ENCODE data around the gene MC1R.

The MC1R gene

GRCh38 chr16:89917773-89918452 lies 749 bp upstream of the MC1R start:
- Histone ChIP-seq H3K27ac (no peak overlapping the region), H3K27me3 (ENCODE audit: control insufficient read depth, insufficient read depth, low read length) (no peaks in the 10 kb centered on the region), H3K9ac (no peak overlapping the region), H3K36me3 (ENCODE audit: control insufficient read depth, insufficient read depth, low read length) (no peaks in the 10 kb centered on the region), H3K4me3 (ENCODE audit: low read depth, low read length) (no peak overlapping the region), H3K79me2 (no peaks in the 10 kb centered on the region), H3K9me3 (ENCODE audit: control insufficient read depth, low read length) (no peaks in the 10 kb centered on the region), H3K4me1 (peaks cover 8% of the 10 kb centered on the region), H2AFZ (peak overlapping the region; percentile 65), H3K4me2 (ENCODE audit: low read length) (peak overlapping the region; percentile 40)
- TF ChIP-seq, protein P1, sequence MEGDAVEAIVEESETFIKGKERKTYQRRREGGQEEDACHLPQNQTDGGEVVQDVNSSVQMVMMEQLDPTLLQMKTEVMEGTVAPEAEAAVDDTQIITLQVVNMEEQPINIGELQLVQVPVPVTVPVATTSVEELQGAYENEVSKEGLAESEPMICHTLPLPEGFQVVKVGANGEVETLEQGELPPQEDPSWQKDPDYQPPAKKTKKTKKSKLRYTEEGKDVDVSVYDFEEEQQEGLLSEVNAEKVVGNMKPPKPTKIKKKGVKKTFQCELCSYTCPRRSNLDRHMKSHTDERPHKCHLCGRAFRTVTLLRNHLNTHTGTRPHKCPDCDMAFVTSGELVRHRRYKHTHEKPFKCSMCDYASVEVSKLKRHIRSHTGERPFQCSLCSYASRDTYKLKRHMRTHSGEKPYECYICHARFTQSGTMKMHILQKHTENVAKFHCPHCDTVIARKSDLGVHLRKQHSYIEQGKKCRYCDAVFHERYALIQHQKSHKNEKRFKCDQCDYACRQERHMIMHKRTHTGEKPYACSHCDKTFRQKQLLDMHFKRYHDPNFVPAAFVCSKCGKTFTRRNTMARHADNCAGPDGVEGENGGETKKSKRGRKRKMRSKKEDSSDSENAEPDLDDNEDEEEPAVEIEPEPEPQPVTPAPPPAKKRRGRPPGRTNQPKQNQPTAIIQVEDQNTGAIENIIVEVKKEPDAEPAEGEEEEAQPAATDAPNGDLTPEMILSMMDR (IDR thresholded peaks at IDR 0.05) = no peak

DNA sequence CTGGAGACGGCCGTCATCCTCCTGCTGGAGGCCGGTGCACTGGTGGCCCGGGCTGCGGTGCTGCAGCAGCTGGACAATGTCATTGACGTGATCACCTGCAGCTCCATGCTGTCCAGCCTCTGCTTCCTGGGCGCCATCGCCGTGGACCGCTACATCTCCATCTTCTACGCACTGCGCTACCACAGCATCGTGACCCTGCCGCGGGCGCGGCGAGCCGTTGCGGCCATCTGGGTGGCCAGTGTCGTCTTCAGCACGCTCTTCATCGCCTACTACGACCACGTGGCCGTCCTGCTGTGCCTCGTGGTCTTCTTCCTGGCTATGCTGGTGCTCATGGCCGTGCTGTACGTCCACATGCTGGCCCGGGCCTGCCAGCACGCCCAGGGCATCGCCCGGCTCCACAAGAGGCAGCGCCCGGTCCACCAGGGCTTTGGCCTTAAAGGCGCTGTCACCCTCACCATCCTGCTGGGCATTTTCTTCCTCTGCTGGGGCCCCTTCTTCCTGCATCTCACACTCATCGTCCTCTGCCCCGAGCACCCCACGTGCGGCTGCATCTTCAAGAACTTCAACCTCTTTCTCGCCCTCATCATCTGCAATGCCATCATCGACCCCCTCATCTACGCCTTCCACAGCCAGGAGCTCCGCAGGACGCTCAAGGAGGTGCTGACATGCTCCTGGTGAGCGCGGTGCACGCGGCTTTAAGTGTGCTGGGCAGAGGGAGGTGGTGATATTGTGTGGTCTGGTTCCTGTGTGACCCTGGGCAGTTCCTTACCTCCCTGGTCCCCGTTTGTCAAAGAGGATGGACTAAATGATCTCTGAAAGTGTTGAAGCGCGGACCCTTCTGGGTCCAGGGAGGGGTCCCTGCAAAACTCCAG lies 1.1 kb downstream of the MC1R start:
- Histone ChIP-seq H3K9me3 (ENCODE audit: control insufficient read depth, low read length) (no peaks in the 10 kb centered on the region), H3K27me3 (ENCODE audit: control insufficient read depth, insufficient read depth, low read length) (peaks cover 7% of the 10 kb centered on the region), H3K27ac (no peak overlapping the region), H3K4me2 (ENCODE audit: low read length) (no peak overlapping the region), H3K79me2 (no peaks in the 10 kb centered on the region), H3K9ac (no peak overlapping the region), H2AFZ (no peak overlapping the region), H3K4me3 (ENCODE audit: low read depth, low read length) (no peak overlapping the region), H3K36me3 (ENCODE audit: control insufficient read depth, insufficient read depth, low read length) (no peaks in the 10 kb centered on the region), H3K4me1 (peaks cover 15% of the 10 kb centered on the region)
- TF ChIP-seq, protein P1 (IDR thresholded peaks at IDR 0.05) = no peak

- Histone ChIP-seq H3K36me3 (ENCODE audit: control insufficient read depth, insufficient read depth, low read length) (no peaks in the 10 kb centered on the region), H3K27me3 (ENCODE audit: control insufficient read depth, insufficient read depth, low read length) (peaks cover 7% of the 10 kb centered on the region), H3K27ac (no peak overlapping the region), H3K4me3 (ENCODE audit: low read depth, low read length) (no peak overlapping the region), H3K79me2 (no peaks in the 10 kb centered on the region), H3K4me1 (peaks cover 15% of the 10 kb centered on the region), H3K4me2 (ENCODE audit: low read length) (no peak overlapping the region), H3K9ac (no peak overlapping the region), H2AFZ (no peak overlapping the region), H3K9me3 (ENCODE audit: control insufficient read depth, low read length) (no peaks in the 10 kb centered on the region)
- TF ChIP-seq, protein P1 (IDR thresholded peaks at IDR 0.05) = no peak
Observed at GRCh38 chr16:89920723-89921122, 2.1 kb downstream of the MC1R start.

GRCh38 chr16:89921131-89921701 lies 2.6 kb downstream of the MC1R start:
- Histone ChIP-seq H2AFZ (no peak overlapping the region), H3K4me3 (ENCODE audit: low read depth, low read length) (no peak overlapping the region), H3K4me1 (peaks cover 15% of the 10 kb centered on the region), H3K27ac (no peak overlapping the region), H3K9ac (no peak overlapping the region), H3K4me2 (ENCODE audit: low read length) (no peak overlapping the region), H3K27me3 (ENCODE audit: control insufficient read depth, insufficient read depth, low read length) (peaks cover 7% of the 10 kb centered on the region), H3K36me3 (ENCODE audit: control insufficient read depth, insufficient read depth, low read length) (no peaks in the 10 kb centered on the region), H3K9me3 (ENCODE audit: control insufficient read depth, low read length) (no peaks in the 10 kb centered on the region), H3K79me2 (no peaks in the 10 kb centered on the region)
- TF ChIP-seq, protein P1 (IDR thresholded peaks at IDR 0.05) = no peak
